Neuronal stem cell (in vitro differentiated cells): ENCODE measurements around the gene BCAS2.

ENCODE experiments used
- DNase-seq: peaks from one replicate; pipeline ENCODE4 v3.0.0-alpha.2; 2013; ENCODE audit warnings: low spot score
- H2AFZ ChIP-seq: one replicate; pipeline ENCODE4 v1.6.1; 2013; ENCODE audit warnings: mild to moderate bottlenecking, low read length, inconsistent platforms
- H2AK5ac ChIP-seq: 2 replicates; pipeline ENCODE4 v1.6.1; 2013; ENCODE audit warnings: low read depth, mild to moderate bottlenecking, inconsistent platforms, low read length, moderate library complexity, mixed read lengths
- H2BK120ac ChIP-seq: 2 replicates; pipeline ENCODE4 v1.6.1; 2013; ENCODE audit warnings: low read depth, mild to moderate bottlenecking, inconsistent platforms, low read length, moderate library complexity, mixed read lengths
- H2BK12ac ChIP-seq: one replicate; pipeline ENCODE4 v1.6.1; 2013; ENCODE audit warnings: low read length, inconsistent platforms
- H2BK15ac ChIP-seq: 2 replicates; pipeline ENCODE4 v1.6.1; 2013; ENCODE audit warnings: mild to moderate bottlenecking, low read length, inconsistent platforms, mixed read lengths
- H2BK5ac ChIP-seq: one replicate; pipeline ENCODE4 v1.6.1; 2013; ENCODE audit warnings: inconsistent platforms, mild to moderate bottlenecking, low read length, moderate library complexity
- H3K14ac ChIP-seq: one replicate; pipeline ENCODE4 v1.6.1; 2013; ENCODE audit warnings: low read length, inconsistent platforms
- H3K18ac ChIP-seq: 2 replicates; pipeline ENCODE4 v1.6.1; 2013; ENCODE audit warnings: low read length, inconsistent platforms
- H3K23ac ChIP-seq: 2 replicates; pipeline ENCODE4 v1.6.1; 2013; ENCODE audit warnings: low read depth, mild to moderate bottlenecking, mixed read lengths, low read length, inconsistent platforms; ENCODE audit not compliant: poor library complexity
- H3K27ac ChIP-seq: replicated peaks from 3 replicates; pipeline ENCODE4 v1.5.1; 2013; ENCODE audit warnings: low read length, inconsistent platforms
- H3K27me3 ChIP-seq, 3 experiments: 2 replicates each; pipeline ENCODE4 v1.6.1; 2013; ENCODE audit warnings: low read length in 3 of 3, mild to moderate bottlenecking in 2 of 3, inconsistent platforms in 1 of 3, low read depth in 1 of 3, mixed read lengths in 1 of 3, moderate library complexity in 1 of 3; ENCODE audit not compliant: control insufficient read depth in 3 of 3, insufficient read depth in 3 of 3
- H3K36me3 ChIP-seq, 2 donors: replicated peaks in 1 of 2; 2 replicates each; pipeline ENCODE4 v1.6.1; 2013; ENCODE audit warnings: low read length in 2 of 2; ENCODE audit not compliant: control insufficient read depth in 2 of 2, insufficient read depth in 2 of 2
- H3K4ac ChIP-seq: 2 replicates; pipeline ENCODE4 v1.6.1; 2013; ENCODE audit warnings: inconsistent platforms, mild to moderate bottlenecking, low read length, moderate library complexity
- H3K4me1 ChIP-seq, 2 donors: 1 replicate in 1 of 2; 2 replicates in 1 of 2; pipeline ENCODE4 v1.6.1; 2013; ENCODE audit warnings: low read length in 2 of 2, low read depth in 1 of 2; ENCODE audit not compliant: control insufficient read depth in 2 of 2, insufficient read depth in 1 of 2
- H3K4me2 ChIP-seq: one replicate; pipeline ENCODE4 v1.6.1; 2013; ENCODE audit warnings: mild to moderate bottlenecking, low read length, inconsistent platforms; ENCODE audit not compliant: insufficient read depth, poor library complexity, severe bottlenecking
- H3K4me3 ChIP-seq, 2 donors: 2 replicates each; pipeline ENCODE4 v1.5.1; 2013; ENCODE audit warnings: low read length in 2 of 2, mild to moderate bottlenecking in 2 of 2, inconsistent platforms in 1 of 2, moderate library complexity in 1 of 2
- H3K79me1 ChIP-seq: one replicate; pipeline ENCODE4 v1.6.1; 2013; ENCODE audit warnings: low read depth, mild to moderate bottlenecking, inconsistent platforms, low read length, moderate library complexity
- H3K9ac ChIP-seq: one replicate; pipeline ENCODE4 v1.6.1; 2013; ENCODE audit warnings: mild to moderate bottlenecking, low read depth, low read length, inconsistent platforms; ENCODE audit not compliant: poor library complexity
- H3K9me3 ChIP-seq, 2 donors: replicated peaks in 1 of 2; 2 replicates each; pipeline versions ENCODE3 to v1.6.1; 2013; ENCODE audit warnings: low read length in 2 of 2, mild to moderate bottlenecking in 2 of 2, inconsistent platforms in 1 of 2, low read depth in 1 of 2, mixed read lengths in 1 of 2, moderate library complexity in 1 of 2; ENCODE audit not compliant: control insufficient read depth in 2 of 2, insufficient read depth in 1 of 2
- H4K8ac ChIP-seq: one replicate; pipeline ENCODE4 v1.6.1; 2013; ENCODE audit warnings: low read depth, mild to moderate bottlenecking, inconsistent platforms, low read length, moderate library complexity
- H4K91ac ChIP-seq: one replicate; pipeline ENCODE4 v1.6.1; 2013; ENCODE audit warnings: low read length, low read depth, mild to moderate bottlenecking, inconsistent platforms; ENCODE audit not compliant: poor library complexity
- WGBS, 2 donors: extraction: QIAGEN DNeasy Blood & Tissue Kit; methylation state at CpG; one replicate each; pipeline ENCODE4 v1.1.7; 2013; ENCODE audit warnings: missing lambda C conversion rate in 2 of 2, mixed read lengths in 1 of 2; ENCODE audit not compliant: insufficient read length in 2 of 2, insufficient replicate concordance in 1 of 2; ENCODE audit errors: extremely low coverage in 2 of 2; 5-methylcytosine and 5-hydroxymethylcytosine counted together

Gene BCAS2

DNA sequence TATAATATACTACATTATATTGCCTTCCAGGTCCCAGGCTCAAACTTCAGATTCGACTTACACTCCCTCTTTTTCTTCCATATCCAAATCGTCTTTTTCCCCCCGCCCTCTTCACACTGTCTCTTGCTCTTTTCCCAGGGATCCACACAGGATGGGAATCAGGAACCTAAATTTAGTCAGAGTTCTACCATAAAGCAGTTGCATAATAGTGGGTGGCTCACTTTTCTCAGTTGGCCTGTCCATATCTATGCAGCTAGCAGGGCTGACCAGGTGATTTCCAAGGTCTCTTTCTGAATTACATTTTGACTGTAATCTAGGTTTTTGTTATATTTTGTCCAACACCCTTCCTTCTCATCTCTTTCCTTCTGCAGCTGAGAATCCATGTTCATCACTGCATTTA is 7.7 kb upstream of the BCAS2 start:
- no peak overlapping the region for H3K4me2 ChIP-seq
- no peak overlapping the region for H2AK5ac ChIP-seq
- no peaks in the 10 kb centered on the region for H3K79me1 ChIP-seq
- H2AFZ ChIP-seq, result no peak overlapping the region
- WGBS, 2 donors, result 100% methylated on average over 1 of the region's 3 CpGs; no CpG with 5 or more reads in 1 of the 2 donors
- DNase-seq, result no peak
- no peak overlapping the region for H4K91ac ChIP-seq
- H3K27me3 ChIP-seq, result peaks cover 0 to 1% (median 0%) of the 10 kb centered on the region in 3 experiments
- no peak overlapping the region for H2BK5ac ChIP-seq
- no peak overlapping the region for H2BK15ac ChIP-seq
- H3K4me1 ChIP-seq, result no peaks in the 10 kb centered on the region
- H3K36me3 ChIP-seq, result no peaks in the 10 kb centered on the region
- H3K23ac ChIP-seq, result no peak overlapping the region
- no peak overlapping the region for H2BK120ac ChIP-seq
- H3K9me3 ChIP-seq, result no peaks in the 10 kb centered on the region
- H3K14ac ChIP-seq, result no peak overlapping the region
- H3K9ac ChIP-seq, result no peak overlapping the region
- H3K27ac ChIP-seq, result no peak overlapping the region
- no peak overlapping the region for H3K4me3 ChIP-seq
- H2BK12ac ChIP-seq, result no peak overlapping the region
- H3K18ac ChIP-seq, result no peak overlapping the region
- H3K4ac ChIP-seq, result no peak overlapping the region
- no peak overlapping the region for H4K8ac ChIP-seq

DNA sequence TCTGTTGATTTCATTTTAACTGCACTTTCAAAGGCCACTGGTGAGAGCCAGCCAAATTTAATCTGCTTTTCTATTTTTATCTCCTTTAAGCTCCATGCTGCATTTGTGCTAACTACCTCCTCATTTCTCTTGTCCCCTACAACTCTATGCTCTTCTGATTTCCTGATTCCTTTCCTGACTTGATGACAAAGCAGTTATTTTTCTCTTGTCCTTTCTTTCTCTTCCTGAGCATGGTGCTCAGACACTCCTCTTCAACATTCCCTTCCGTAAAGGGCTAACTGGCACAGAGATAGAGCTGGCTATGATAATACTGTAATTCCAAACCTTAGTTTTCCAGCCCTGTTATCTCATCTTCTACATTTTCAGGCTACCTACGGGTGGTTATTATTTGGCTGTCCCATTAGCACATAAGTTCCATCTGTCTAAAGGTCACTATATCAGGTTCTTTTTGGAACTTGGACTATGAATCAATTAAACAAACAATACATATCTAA is 6.8 kb upstream of the BCAS2 start:
- no peaks in the 10 kb centered on the region for H3K4me1 ChIP-seq
- no peak overlapping the region for H3K27ac ChIP-seq
- no peaks in the 10 kb centered on the region for H3K36me3 ChIP-seq
- H3K23ac ChIP-seq, result no peak overlapping the region
- H2BK5ac ChIP-seq, result no peak overlapping the region
- no CpG with 5 or more reads among the region's 2 CpGs for WGBS, 2 donors
- no peak overlapping the region for H3K14ac ChIP-seq
- no peak overlapping the region for H2BK12ac ChIP-seq
- H3K27me3 ChIP-seq, result no peaks in the 10 kb centered on the region
- no peak overlapping the region for H2AK5ac ChIP-seq
- H3K9me3 ChIP-seq, result no peaks in the 10 kb centered on the region
- no peak overlapping the region for H3K9ac ChIP-seq
- H3K4ac ChIP-seq, result no peak overlapping the region
- H3K18ac ChIP-seq, result no peak overlapping the region
- H3K4me3 ChIP-seq, result no peak overlapping the region
- no peak overlapping the region for H2BK15ac ChIP-seq
- H4K8ac ChIP-seq, result no peak overlapping the region
- peak overlapping the region; percentile 16 for H2AFZ ChIP-seq
- DNase-seq, result no peak
- no peaks in the 10 kb centered on the region for H3K79me1 ChIP-seq
- H2BK120ac ChIP-seq, result no peak overlapping the region
- no peak overlapping the region for H4K91ac ChIP-seq
- no peak overlapping the region for H3K4me2 ChIP-seq

DNA sequence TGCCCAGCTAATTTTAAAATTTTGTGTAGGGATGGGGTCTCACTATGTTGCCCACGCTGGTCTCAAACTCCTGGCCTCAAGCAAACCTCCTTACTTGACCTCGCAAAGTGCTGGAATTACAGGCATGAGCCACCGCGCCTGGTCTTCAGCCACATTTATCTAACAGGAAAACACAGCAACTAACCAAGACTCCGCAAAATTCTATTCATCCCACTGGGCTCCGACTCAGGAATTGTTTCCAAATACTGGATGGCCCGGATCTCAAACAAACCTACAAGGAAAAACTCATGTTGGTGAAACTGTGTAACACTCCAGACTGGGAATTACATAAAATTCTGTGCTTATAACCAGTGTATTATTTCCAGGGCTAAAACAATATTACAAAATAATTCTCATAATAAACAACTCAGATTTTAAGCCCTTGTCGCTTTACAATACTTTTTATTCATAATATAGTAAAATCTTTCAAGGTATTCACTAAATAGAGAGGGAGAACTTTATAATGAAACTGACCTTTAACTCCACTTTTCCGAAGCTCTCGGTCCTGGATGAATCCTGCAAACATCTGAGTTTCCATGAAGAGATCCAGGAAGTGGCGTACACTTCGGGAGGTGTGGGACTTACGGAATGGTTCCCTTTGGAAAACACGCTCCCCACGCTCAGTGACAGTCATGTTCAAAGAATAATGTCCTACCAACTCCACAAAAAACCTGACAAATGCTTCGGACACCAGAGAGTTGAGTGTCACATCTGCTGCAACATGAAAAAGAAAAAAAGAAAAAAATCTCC is 6.0 kb upstream of the BCAS2 start:
- Histone ChIP-seq H4K91ac (no peak overlapping the region), H3K27me3 (no peaks in the 10 kb centered on the region), H3K4me1 (peaks cover 0 to under 1% of the 10 kb centered on the region in 2 donors), H2BK5ac (no peak overlapping the region), H2BK15ac (no peak overlapping the region), H3K36me3 (no peaks in the 10 kb centered on the region), H3K9me3 (no peaks in the 10 kb centered on the region), H3K18ac (no peak overlapping the region), H3K9ac (no peak overlapping the region), H3K14ac (no peak overlapping the region), H3K79me1 (no peaks in the 10 kb centered on the region), H3K4me2 (no peak overlapping the region), H4K8ac (no peak overlapping the region), H3K27ac (no peak overlapping the region), H2AFZ (peak overlapping the region; percentile 16), H2BK120ac (no peak overlapping the region), H3K4me3 (no peak overlapping the region), H3K23ac (no peak overlapping the region), H2BK12ac (no peak overlapping the region), H3K4ac (no peak overlapping the region), H2AK5ac (no peak overlapping the region)
- no peak for DNase-seq
- WGBS, 2 donors, result 86% methylated on average over 1 of the region's 16 CpGs; no CpG with 5 or more reads in 1 of the 2 donors

DNA sequence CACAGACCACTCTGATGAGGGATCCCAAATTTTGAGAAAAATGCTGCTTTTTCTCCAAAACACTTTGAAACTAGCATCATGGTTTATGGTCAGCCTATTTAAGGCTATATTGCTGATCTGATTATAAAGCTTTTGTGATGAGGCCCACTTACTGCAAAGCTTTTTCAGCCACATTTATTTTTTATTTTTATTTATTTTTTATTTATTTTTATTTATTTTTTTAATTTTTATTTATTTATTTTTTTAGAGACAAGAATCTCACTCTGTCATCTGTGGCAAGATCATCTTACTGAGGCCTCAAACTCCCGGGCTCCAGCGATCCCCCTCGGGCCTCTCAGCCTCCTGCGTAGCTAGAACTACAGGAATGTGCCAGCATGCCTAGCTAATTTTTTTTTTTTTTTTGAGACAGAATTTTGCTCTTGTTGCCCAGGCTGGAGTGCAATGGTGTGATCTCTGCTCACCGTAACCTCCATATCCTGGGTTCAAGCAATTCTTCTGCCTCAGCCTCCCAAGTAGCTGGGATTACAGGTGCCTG is 5.2 kb upstream of the BCAS2 start:
- H2BK120ac ChIP-seq, result no peak overlapping the region
- no peak overlapping the region for H3K4me2 ChIP-seq
- H2BK12ac ChIP-seq, result no peak overlapping the region
- no peaks in the 10 kb centered on the region for H3K9me3 ChIP-seq
- H3K27ac ChIP-seq, result no peak overlapping the region
- H3K4me3 ChIP-seq, result no peak overlapping the region
- H4K8ac ChIP-seq, result no peak overlapping the region
- no peak overlapping the region for H4K91ac ChIP-seq
- H3K18ac ChIP-seq, result no peak overlapping the region
- H2AK5ac ChIP-seq, result no peak overlapping the region
- no peak overlapping the region for H2AFZ ChIP-seq
- H2BK5ac ChIP-seq, result no peak overlapping the region
- no peak overlapping the region for H2BK15ac ChIP-seq
- no CpG with 5 or more reads among the region's 5 CpGs for WGBS, 2 donors
- H3K9ac ChIP-seq, result no peak overlapping the region
- H3K36me3 ChIP-seq, result no peaks in the 10 kb centered on the region
- H3K23ac ChIP-seq, result no peak overlapping the region
- DNase-seq, result no peak
- H3K27me3 ChIP-seq, result no peaks in the 10 kb centered on the region
- H3K14ac ChIP-seq, result no peak overlapping the region
- H3K79me1 ChIP-seq, result no peaks in the 10 kb centered on the region
- no peak overlapping the region for H3K4ac ChIP-seq
- peaks cover 4% of the 10 kb centered on the region in 2 donors for H3K4me1 ChIP-seq
